Measurements from ENCODE around the gene ABCD3.
"Not testable (repeated sequence)": the region's sequence is repeated elsewhere in the genome, so short reads cannot be mapped to it uniquely, and the experiment has no call there.

Gene ABCD3

GRCh38 chr1:94417978-94418663, at the start of gene ABCD3:
TSS of gene ABCD3 (plus strand) at chr1:94418389. CDS start at chr1:94418479, 90 bp downstream.
- peak; percentile 96 for DNase-seq

GRCh38 chr1:94372771-94373170, 45.4 kb upstream of the ABCD3 start:
- DNase-seq: not testable (repeated sequence)

GRCh38 chr1:94373311-94373710, 44.9 kb upstream of the ABCD3 start:
- not testable (repeated sequence) for DNase-seq

GRCh38 chr1:94375666-94376065, 42.5 kb upstream of the ABCD3 start:
- DNase-seq: not testable (repeated sequence)

GRCh38 chr1:94378493-94378892, 39.7 kb upstream of the ABCD3 start:
- not testable (repeated sequence) for DNase-seq

- DNase-seq: no peak
These were observed 38.6 kb upstream of the ABCD3 start for GRCh38 chr1:94379615-94380014.

GRCh38 chr1:94382201-94382600, 36.0 kb upstream of the ABCD3 start:
- DNase-seq: no peak

GRCh38 chr1:94383966-94384408, 34.2 kb upstream of the ABCD3 start:
- DNase-seq: no peak

- no peak for DNase-seq
These were observed 33.5 kb upstream of the ABCD3 start for GRCh38 chr1:94384485-94385265.

- DNase-seq: no peak
These were observed 32.8 kb upstream of the ABCD3 start for GRCh38 chr1:94385308-94385929.

- no peak for DNase-seq
These were observed 28.9 kb upstream of the ABCD3 start for GRCh38 chr1:94389298-94389697.

GRCh38 chr1:94394247-94394646, 23.9 kb upstream of the ABCD3 start:
- no peak for DNase-seq

GRCh38 chr1:94395231-94395630, 23.0 kb upstream of the ABCD3 start:
- DNase-seq: no peak

- no peak for DNase-seq
These were observed 22.4 kb upstream of the ABCD3 start for GRCh38 chr1:94395748-94396309.

GRCh38 chr1:94396356-94397010, 21.7 kb upstream of the ABCD3 start:
- no peak for DNase-seq

GRCh38 chr1:94398356-94398755, 19.8 kb upstream of the ABCD3 start:
- DNase-seq: no peak

GRCh38 chr1:94399453-94399852, 18.7 kb upstream of the ABCD3 start:
- DNase-seq: no peak

GRCh38 chr1:94401206-94401605, 17.0 kb upstream of the ABCD3 start:
- DNase-seq: no peak

GRCh38 chr1:94406446-94406845, 11.7 kb upstream of the ABCD3 start:
- no peak for DNase-seq

GRCh38 chr1:94408104-94408830, 9.9 kb upstream of the ABCD3 start:
- DNase-seq: no peak

- DNase-seq: no peak
These were observed 7.0 kb upstream of the ABCD3 start for GRCh38 chr1:94411237-94411636.

GRCh38 chr1:94413311-94413710, 4.9 kb upstream of the ABCD3 start:
- no peak for DNase-seq

Data from stimulated activated CD4-positive, alpha-beta T cell treated with anti-CD3 and anti-CD28 coated beads, Interleukin-12 subunit alpha, Interleukin-12 subunit beta, amount 100 ng/mL, for 4 hours (primary cell).